HG03064 (cell line): ENCODE data around the gene ZCCHC18.
"Not testable (repeated sequence)": the region's sequence is repeated elsewhere in the genome, so short reads cannot be mapped to it uniquely, and the experiment has no call there.

Experiments
- ATAC-seq: cut with Tn5 transposase; IDR thresholded peaks from one replicate; pipeline ENCODE4 v1.9.1; 2021; ENCODE audit warnings: low read depth; ENCODE audit not compliant: unreplicated experiment

The ZCCHC18 gene

GRCh38 chrX:104112326-104112951 lies at the start of gene ZCCHC18:
ZCCHC18 (plus strand) TSS chrX:104112523; CDS start chrX:104114112, 1,589 bp downstream.
- peak; percentile 60 for ATAC-seq

GRCh38 chrX:104062636-104063035 lies 49.7 kb upstream of the ZCCHC18 start:
- not testable (repeated sequence) for ATAC-seq

- peak; percentile 89 for ATAC-seq
These were observed 36.4 kb upstream of the ZCCHC18 start, which contains the start of gene TMSB15C for GRCh38 chrX:104075778-104076445. TMSB15C (minus strand) TSS chrX:104076236.

- ATAC-seq = not testable (repeated sequence)
These were observed 34.5 kb upstream of the ZCCHC18 start for GRCh38 chrX:104077854-104078253.

GRCh38 chrX:104084063-104084462 lies 28.3 kb upstream of the ZCCHC18 start:
- no peak for ATAC-seq

GRCh38 chrX:104084534-104085277 lies 27.6 kb upstream of the ZCCHC18 start:
- no peak for ATAC-seq

- ATAC-seq = no peak
These were observed 26.8 kb upstream of the ZCCHC18 start for GRCh38 chrX:104085477-104085876.

- no peak for ATAC-seq
These were observed 26.4 kb upstream of the ZCCHC18 start for GRCh38 chrX:104085919-104086318.

GRCh38 chrX:104098151-104098808 lies 14.0 kb upstream of the ZCCHC18 start:
- ATAC-seq = peak; percentile 81

GRCh38 chrX:104098919-104099318 lies 13.4 kb upstream of the ZCCHC18 start:
- ATAC-seq = no peak

GRCh38 chrX:104104676-104105075 lies 7.6 kb upstream of the ZCCHC18 start:
- no peak for ATAC-seq

- no peak for ATAC-seq
These were observed 6.7 kb upstream of the ZCCHC18 start for GRCh38 chrX:104105330-104106262.

- no peak for ATAC-seq
These were observed 3.4 kb upstream of the ZCCHC18 start for GRCh38 chrX:104108955-104109354.

GRCh38 chrX:104110491-104111240 lies 1.7 kb upstream of the ZCCHC18 start:
- ATAC-seq = peak; percentile 61

GRCh38 chrX:104113222-104113965 lies 1.1 kb downstream of the ZCCHC18 start:
- peak; percentile 45 for ATAC-seq

- ATAC-seq = no peak
These were observed 5.4 kb downstream of the ZCCHC18 start for GRCh38 chrX:104117759-104118158.

- ATAC-seq = no peak
These were observed 6.4 kb downstream of the ZCCHC18 start for GRCh38 chrX:104118765-104119164.

- no peak for ATAC-seq
These were observed 10.5 kb downstream of the ZCCHC18 start for GRCh38 chrX:104122829-104123228.
